ENCODE measurements around the gene SERPINA1.

GRCh38 chr14:94373708-94374107 lies 14.7 kb downstream of the SERPINA1 start:
- TF ChIP-seq CTCF (conservative IDR thresholded peaks at IDR 0.05 in 1 of 2, IDR thresholded peaks at IDR 0.05 in 1 of 2; ENCODE audit: extremely low read depth in 1 of 2, insufficient read depth in 1 of 2, low read depth in 1 of 2, low read length in 2 of 2) (no peak), EZH2 (IDR thresholded peaks at IDR 0.05; ENCODE audit: borderline replicate concordance, low read length) (no peak)
